Measurements from ENCODE around the gene CHST6.
"Not testable (repeated sequence)": the region's sequence is repeated elsewhere in the genome, so short reads cannot be mapped to it uniquely, and the experiment has no call there.

Gene CHST6

GRCh38 chr16:75461575-75461974 lies 33.7 kb downstream of the CHST6 start:
- DNase-seq (ENCODE audit: insufficient read length, low spot score) = no peak
- no peak for FAIRE-seq
- no peak for TF ChIP-seq CTCF (IDR thresholded peaks at IDR 0.05; ENCODE audit: insufficient read depth, missing control alignments)

- DNase-seq (ENCODE audit: insufficient read length, low spot score) = no peak
- no peak for TF ChIP-seq CTCF (IDR thresholded peaks at IDR 0.05; ENCODE audit: insufficient read depth, missing control alignments)
- no peak for FAIRE-seq
Observed at GRCh38 chr16:75460446-75460845, 34.8 kb downstream of the CHST6 start.

GRCh38 chr16:75459691-75460090 lies 35.5 kb downstream of the CHST6 start:
- no peak for DNase-seq (ENCODE audit: insufficient read length, low spot score)
- no peak for TF ChIP-seq CTCF (IDR thresholded peaks at IDR 0.05; ENCODE audit: insufficient read depth, missing control alignments)
- no peak for FAIRE-seq

GRCh38 chr16:75458439-75458838 lies 36.8 kb downstream of the CHST6 start:
- no peak for DNase-seq (ENCODE audit: insufficient read length, low spot score)
- FAIRE-seq = no peak
- no peak for TF ChIP-seq CTCF (IDR thresholded peaks at IDR 0.05; ENCODE audit: insufficient read depth, missing control alignments)

GRCh38 chr16:75458029-75458428 lies 37.2 kb downstream of the CHST6 start:
- FAIRE-seq (no peak), DNase-seq (ENCODE audit: insufficient read length, low spot score) (no peak)
- TF ChIP-seq CTCF (IDR thresholded peaks at IDR 0.05; ENCODE audit: insufficient read depth, missing control alignments) = no peak

GRCh38 chr16:75457485-75458021 lies 37.7 kb downstream of the CHST6 start:
- FAIRE-seq (no peak), DNase-seq (ENCODE audit: insufficient read length, low spot score) (no peak)
- TF ChIP-seq CTCF (IDR thresholded peaks at IDR 0.05; ENCODE audit: insufficient read depth, missing control alignments) = no peak

GRCh38 chr16:75456971-75457370 lies 38.3 kb downstream of the CHST6 start:
- no peak for DNase-seq (ENCODE audit: insufficient read length, low spot score)
- TF ChIP-seq CTCF (IDR thresholded peaks at IDR 0.05; ENCODE audit: insufficient read depth, missing control alignments) = no peak
- FAIRE-seq = no peak

GRCh38 chr16:75456486-75456885 lies 38.8 kb downstream of the CHST6 start:
- FAIRE-seq; DNase-seq (ENCODE audit: insufficient read length, low spot score): not testable (repeated sequence)

Data from D721Med (cell line).